Caco-2 (cell line): ENCODE measurements around the gene PARD3. TPM values are rescaled to one million over a fixed set of nuclear protein-coding genes. Genes with fewer than 3 reads are reported as not detected.
"Not testable (repeated sequence)": the region's sequence is repeated elsewhere in the genome, so short reads cannot be mapped to it uniquely, and the experiment has no call there.

Experiments
- BruUV-seq: library from RNA; stranded (reverse); fragments of 400-500 nt; replicated peaks from 2 replicates; lab custom pipeline; 2021; lab: Mats Ljungman, UMichigan
- CTCF ChIA-PET: fragments of 300-600 bp; sonication (Branson Sonifier 250); formaldehyde crosslinking; loops from one replicate; lab custom pipeline; 2022; ENCODE audit warnings: antibody characterized with exemption; lab: Charles Lee
- POLR2A ChIA-PET: fragments of 300-600 bp; sonication (Branson Sonifier 250); formaldehyde crosslinking; loops from one replicate; lab custom pipeline; 2022; ENCODE audit warnings: antibody characterized with exemption; lab: Charles Lee
- DNase-seq, 2 experiments: peaks; one replicate each; pipeline versions ENCODE4 v3.0.0 to v3.0.0-alpha.2; 2020 to 2022
- H3K27me3 ChIP-seq: replicated peaks from 2 replicates; pipeline ENCODE4 v1.6.0; 2011; ENCODE audit warnings: low read length; ENCODE audit not compliant: control insufficient read depth, insufficient read depth
- H3K36me3 ChIP-seq: 2 replicates; pipeline ENCODE4 v1.5.1; 2011; ENCODE audit warnings: low read length; ENCODE audit not compliant: control insufficient read depth, insufficient read depth
- H3K4me1 ChIP-seq: fragments of 250-450 bp; sonication (Bioruptor Pico); 2 replicates; pipeline ENCODE4 v1.5.1; 2020; ENCODE audit warnings: mild to moderate bottlenecking
- H3K4me3 ChIP-seq: 2 replicates; pipeline ENCODE4 v1.5.1; 2011; ENCODE audit warnings: low read depth, mild to moderate bottlenecking, control low read depth, low read length
- H3K9me3 ChIP-seq: fragments of 250-450 bp; sonication (Bioruptor Pico); 2 replicates; pipeline ENCODE4 v1.5.1; 2020; ENCODE audit warnings: mild to moderate bottlenecking, moderate library complexity
- H3K27ac Mint-ChIP-seq: one replicate; pipeline ENCODE4 v1.8.0; 2022; ENCODE audit warnings: mixed read lengths; ENCODE audit not compliant: unreplicated experiment
- H3K27me3 Mint-ChIP-seq: one replicate; pipeline ENCODE4 v1.8.0; 2022; ENCODE audit warnings: mixed read lengths; ENCODE audit not compliant: insufficient read depth, unreplicated experiment
- H3K36me3 Mint-ChIP-seq: one replicate; pipeline ENCODE4 v1.8.0; 2022; ENCODE audit warnings: mild to moderate bottlenecking, mixed read lengths; ENCODE audit not compliant: insufficient read depth, unreplicated experiment
- H3K4me1 Mint-ChIP-seq: one replicate; pipeline ENCODE4 v1.8.0; 2022; ENCODE audit warnings: low read depth, mixed read lengths; ENCODE audit not compliant: unreplicated experiment
- H3K4me3 Mint-ChIP-seq: one replicate; pipeline ENCODE4 v1.8.0; 2022; ENCODE audit warnings: mild to moderate bottlenecking, moderate library complexity, mixed read lengths; ENCODE audit not compliant: unreplicated experiment
- H3K9me3 Mint-ChIP-seq: one replicate; pipeline ENCODE4 v1.8.0; 2022; ENCODE audit warnings: mixed read lengths; ENCODE audit not compliant: unreplicated experiment
- CTCF ChIP-seq, 2 experiments: fragments of 200-600 bp in 1 of 2; IDR thresholded peaks; 1 replicate in 1 of 2; 2 replicates in 1 of 2; pipeline versions ENCODE4 v1.5.1 to v1.8.0; 2011 to 2022; ENCODE audit warnings: antibody characterized with exemption in 1 of 2, control low read depth in 1 of 2, inconsistent platforms in 1 of 2, low read depth in 1 of 2, low read length in 1 of 2, mild to moderate bottlenecking in 1 of 2, moderate library complexity in 1 of 2; ENCODE audit not compliant: insufficient read depth in 1 of 2, severe bottlenecking in 1 of 2, unreplicated experiment in 1 of 2
- intact Hi-C: fragments of 100-400 bp; cut with micrococcal nuclease; formaldehyde crosslinking; loops from one replicate; pipeline ENCODE4 v1.10.0; 2022; ENCODE audit not compliant: unreplicated experiment
- total RNA-seq: library from RNA; stranded (reverse); gene quantifications from 2 replicates; pipeline ENCODE4 v1.2.3, GENCODE V29; 2022

PARD3 gene
- total RNA-seq, 1 experiment from 2014 or later = 80.7 TPM

- H3K36me3 ChIP-seq = no peaks in the 10 kb centered on the region
- peaks cover 4% of the 10 kb centered on the region for H3K36me3 Mint-ChIP-seq
- H3K9me3 Mint-ChIP-seq = peaks cover 16% of the 10 kb centered on the region
- no peaks in the 10 kb centered on the region for H3K9me3 ChIP-seq
- H3K4me1 ChIP-seq = peaks cover 23% of the 10 kb centered on the region
- H3K27me3 Mint-ChIP-seq = no peaks in the 10 kb centered on the region
- BruUV-seq = no TSS peak
- DNase-seq = no peak
- POLR2A ChIA-PET = no interaction called here
- no peaks in the 10 kb centered on the region for H3K27me3 ChIP-seq
- peak overlapping the region; percentile 30 for H3K27ac Mint-ChIP-seq
- H3K4me1 Mint-ChIP-seq = peaks cover 50% of the 10 kb centered on the region
- no peak overlapping the region for H3K4me3 Mint-ChIP-seq
- intact Hi-C loops = no loop called here
- CTCF ChIA-PET = interaction anchor here (0.7 kb wide), 1 partner anchor 765 kb away, joined by 3 read pairs; no protein-coding TSS in a partner anchor
- H3K4me3 ChIP-seq = no peak overlapping the region
- TF ChIP-seq CTCF (IDR thresholded peaks at IDR 0.05; ENCODE audit: insufficient read depth in 1 of 2, low read depth in 1 of 2, low read length in 1 of 2, severe bottlenecking in 1 of 2, unreplicated experiment in 1 of 2) = no peak
These were observed 55.8 kb downstream of the PARD3 start for GRCh38 chr10:34759161-34759836.

- peaks cover 23% of the 10 kb centered on the region for H3K4me1 ChIP-seq
- H3K4me3 ChIP-seq = no peak overlapping the region
- intact Hi-C loops = no loop called here
- no peaks in the 10 kb centered on the region for H3K36me3 ChIP-seq
- no peaks in the 10 kb centered on the region for H3K9me3 ChIP-seq
- no peak for TF ChIP-seq CTCF (IDR thresholded peaks at IDR 0.05; ENCODE audit: insufficient read depth in 1 of 2, low read depth in 1 of 2, low read length in 1 of 2, severe bottlenecking in 1 of 2, unreplicated experiment in 1 of 2)
- Mint-ChIP-seq H3K27me3 (no peaks in the 10 kb centered on the region), H3K9me3 (peaks cover 16% of the 10 kb centered on the region), H3K36me3 (peaks cover 4% of the 10 kb centered on the region), H3K4me3 (no peak overlapping the region), H3K4me1 (peaks cover 49% of the 10 kb centered on the region), H3K27ac (peak overlapping the region; percentile 30)
- no TSS peak for BruUV-seq
- ChIA-PET POLR2A (no interaction called here), CTCF (interaction anchor here (0.7 kb wide), 1 partner anchor 764 kb away, joined by 3 read pairs; no protein-coding TSS in a partner anchor)
- no peaks in the 10 kb centered on the region for H3K27me3 ChIP-seq
- DNase-seq = peak in 1 of 2 experiments; percentile 27
These were observed 56.6 kb downstream of the PARD3 start for GRCh38 chr10:34758447-34758996.

- H3K27me3 Mint-ChIP-seq = no peaks in the 10 kb centered on the region
- peaks cover 4% of the 10 kb centered on the region for H3K36me3 Mint-ChIP-seq
- Histone ChIP-seq H3K4me3 (no peak overlapping the region), H3K9me3 (no peaks in the 10 kb centered on the region), H3K27me3 (no peaks in the 10 kb centered on the region), H3K36me3 (no peaks in the 10 kb centered on the region), H3K4me1 (peaks cover 20% of the 10 kb centered on the region)
- no peak for DNase-seq
- no TSS peak for BruUV-seq
- ChIA-PET CTCF (no interaction called here), POLR2A (no interaction called here)
- TF ChIP-seq CTCF (IDR thresholded peaks at IDR 0.05; ENCODE audit: insufficient read depth in 1 of 2, low read depth in 1 of 2, low read length in 1 of 2, severe bottlenecking in 1 of 2, unreplicated experiment in 1 of 2) = no peak
- intact Hi-C loops = no loop called here
- peaks cover 43% of the 10 kb centered on the region for H3K4me1 Mint-ChIP-seq
- peaks cover 16% of the 10 kb centered on the region for H3K9me3 Mint-ChIP-seq
- H3K27ac Mint-ChIP-seq = peak overlapping the region; percentile 30
- H3K4me3 Mint-ChIP-seq = no peak overlapping the region
These were observed 57.2 kb downstream of the PARD3 start for GRCh38 chr10:34757933-34758332.

DNA sequence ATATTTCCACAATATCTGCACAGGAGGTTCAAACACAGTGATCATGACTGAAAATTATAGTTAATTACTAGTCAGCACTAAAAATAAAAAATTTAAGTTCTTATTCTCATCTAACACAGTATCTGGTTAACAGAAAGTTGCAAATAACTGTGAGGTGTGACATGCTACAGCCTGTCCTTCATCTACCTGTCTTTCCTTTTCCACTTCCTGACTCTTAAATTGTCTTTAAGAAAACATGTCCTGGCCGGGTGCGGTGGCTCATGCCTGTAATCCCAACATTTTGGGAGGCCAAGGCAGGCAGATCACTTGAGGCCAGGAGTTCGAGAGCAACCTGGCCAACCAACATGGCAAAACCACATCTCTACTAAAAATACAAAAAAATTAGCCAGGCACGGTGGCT is 57.9 kb downstream of the PARD3 start:
- Mint-ChIP-seq H3K9me3 (peaks cover 16% of the 10 kb centered on the region), H3K4me1 (peaks cover 36% of the 10 kb centered on the region)
- H3K27ac Mint-ChIP-seq, DNase-seq, H3K27me3 Mint-ChIP-seq, BruUV-seq, H3K4me3 ChIP-seq, POLR2A ChIA-PET, H3K4me3 Mint-ChIP-seq, H3K27me3 ChIP-seq, intact Hi-C loops, H3K36me3 Mint-ChIP-seq, H3K36me3 ChIP-seq, CTCF ChIA-PET, H3K9me3 ChIP-seq: not testable (repeated sequence)
- peaks cover 15% of the 10 kb centered on the region for H3K4me1 ChIP-seq
